Breast epithelium (tissue), 3 donors: Measurements from ENCODE around the gene ROR2.

Experiments used
- POLR2A ChIP-seq: fragments of 450-650 bp; IDR thresholded peaks from one replicate; pipeline ENCODE4 v1.6.1; 2016; ENCODE audit warnings: antibody characterized with exemption, mild to moderate bottlenecking, moderate library complexity
- POLR2AphosphoS5 ChIP-seq, 3 donors: sonication (generic); formaldehyde crosslinking; IDR thresholded peaks; one replicate each; pipeline ENCODE4 v1.6.1; 2017; ENCODE audit warnings: antibody characterized with exemption in 3 of 3
- TF ChIP-seq, protein P1 (sequence below), 3 donors: fragments of 450-650 bp; IDR thresholded peaks; one replicate each; pipeline ENCODE4 v1.5.1; 2016 to 2017; ENCODE audit warnings: antibody characterized with exemption in 3 of 3, mild to moderate bottlenecking in 3 of 3, moderate library complexity in 3 of 3

DNA sequence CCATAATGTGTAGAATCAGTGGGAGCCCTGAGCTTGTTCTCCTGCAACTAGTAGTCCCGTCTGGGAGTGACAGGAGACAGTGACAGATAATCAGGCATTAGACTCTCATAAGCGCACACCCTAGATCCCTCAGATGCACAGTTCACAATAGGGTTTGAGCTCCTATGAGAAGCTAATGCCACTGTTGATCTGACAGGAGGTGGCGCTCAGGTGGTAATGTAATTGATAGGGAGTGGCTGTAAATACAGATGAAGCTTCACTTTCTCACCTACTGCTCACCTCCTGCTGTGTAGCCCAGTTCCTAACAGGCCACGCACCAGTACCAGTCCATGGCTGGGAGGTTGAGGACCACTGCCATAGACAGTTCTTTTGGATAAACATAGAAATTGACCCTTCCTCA lies 188.7 kb downstream of the ROR2 start:
- TF ChIP-seq, protein P1, sequence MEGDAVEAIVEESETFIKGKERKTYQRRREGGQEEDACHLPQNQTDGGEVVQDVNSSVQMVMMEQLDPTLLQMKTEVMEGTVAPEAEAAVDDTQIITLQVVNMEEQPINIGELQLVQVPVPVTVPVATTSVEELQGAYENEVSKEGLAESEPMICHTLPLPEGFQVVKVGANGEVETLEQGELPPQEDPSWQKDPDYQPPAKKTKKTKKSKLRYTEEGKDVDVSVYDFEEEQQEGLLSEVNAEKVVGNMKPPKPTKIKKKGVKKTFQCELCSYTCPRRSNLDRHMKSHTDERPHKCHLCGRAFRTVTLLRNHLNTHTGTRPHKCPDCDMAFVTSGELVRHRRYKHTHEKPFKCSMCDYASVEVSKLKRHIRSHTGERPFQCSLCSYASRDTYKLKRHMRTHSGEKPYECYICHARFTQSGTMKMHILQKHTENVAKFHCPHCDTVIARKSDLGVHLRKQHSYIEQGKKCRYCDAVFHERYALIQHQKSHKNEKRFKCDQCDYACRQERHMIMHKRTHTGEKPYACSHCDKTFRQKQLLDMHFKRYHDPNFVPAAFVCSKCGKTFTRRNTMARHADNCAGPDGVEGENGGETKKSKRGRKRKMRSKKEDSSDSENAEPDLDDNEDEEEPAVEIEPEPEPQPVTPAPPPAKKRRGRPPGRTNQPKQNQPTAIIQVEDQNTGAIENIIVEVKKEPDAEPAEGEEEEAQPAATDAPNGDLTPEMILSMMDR (IDR thresholded peaks at IDR 0.05), result no peak
- no peak for TF ChIP-seq POLR2A
- no peak for TF ChIP-seq POLR2AphosphoS5 (IDR thresholded peaks at IDR 0.05)
